PC-3 (cell line): ENCODE results near the gene SGMS1.

Experiments used
- CTCF ChIP-seq: fragments of 300-600 bp; sonication (generic); conservative IDR thresholded peaks from 2 replicates; pipeline ENCODE4 v1.5.1; 2017; ENCODE audit warnings: antibody characterized with exemption, low read depth, mild to moderate bottlenecking, low read length
- EZH2phosphoT487 ChIP-seq: fragments of 300-600 bp; sonication (generic); IDR thresholded peaks from 2 replicates; pipeline ENCODE4 v1.6.1; 2018; ENCODE audit warnings: mild to moderate bottlenecking, antibody characterized with exemption, low read length, borderline replicate concordance

- TF ChIP-seq CTCF (no peak), EZH2phosphoT487 (no peak)
Observed at GRCh38 chr10:50375051-50375452, 248.7 kb downstream of the SGMS1 start.
